ENCODE measurements around the gene HLA-DQB2.

GRCh38 chr6:32807020-32807580 is 43.8 kb upstream of the HLA-DQB2 start:
- no peak for TF ChIP-seq CTCF (IDR thresholded peaks at IDR 0.05; ENCODE audit: extremely low read depth in 1 of 2, insufficient read depth in 1 of 2, low read depth in 1 of 2, low read length in 2 of 2)
- TF ChIP-seq MYC (IDR thresholded peaks at IDR 0.05; ENCODE audit: low read depth, low read length), result no peak
- no peak for TF ChIP-seq POLR2AphosphoS5 (IDR thresholded peaks at IDR 0.05; ENCODE audit: insufficient read depth, low read depth, low read length)
- no peak for TF ChIP-seq POLR2A (IDR thresholded peaks at IDR 0.05; ENCODE audit: low read depth, low read length)
- TF ChIP-seq EZH2 (IDR thresholded peaks at IDR 0.05; ENCODE audit: borderline replicate concordance, low read depth, low read length, severe bottlenecking), result no peak
- no peak for TF ChIP-seq MAX (IDR thresholded peaks at IDR 0.05; ENCODE audit: insufficient read depth, insufficient read length)
- no peak for TF ChIP-seq FOS (IDR thresholded peaks at IDR 0.05; ENCODE audit: borderline replicate concordance, insufficient read depth, low read length)
